Naive thymus-derived CD8-positive, alpha-beta T cell (primary cell): ENCODE data around the gene REXO5. TPM values are rescaled to one million over a fixed set of nuclear protein-coding genes. Genes with fewer than 3 reads are reported as not detected.
A peak's percentile ranks its signal among the peaks of the same experiment; 100 is the strongest.

ENCODE experiments used
- ATAC-seq, 2 donors: fragments of 150-1000 bp; cut with Tn5 transposase in 1 of 2; sonication (Bioruptor Pico), chemical (Tn5 transposase) in 1 of 2; 1 replicate in 1 of 2; 2 replicates in 1 of 2; pipeline ENCODE4 v1.10.0; 2021; ENCODE audit warnings: mild to moderate bottlenecking in 2 of 2, moderate library complexity in 2 of 2
- POLR2A ChIA-PET: fragments of 350-600 bp; sonication (Branson Sonifier 250); formaldehyde crosslinking; loops from one replicate; lab custom pipeline; 2021; ENCODE audit warnings: antibody characterized with exemption; lab: Charles Lee
- DNase-seq, 10 donors: peaks; one replicate each; pipeline versions ENCODE4 v3.0.0 to v3.0.0-alpha.2; 2020 to 2022
- H3K27ac Mint-ChIP-seq, 10 donors: one replicate each; pipeline ENCODE4 v1.8.0; 2020 to 2022; ENCODE audit warnings: mild to moderate bottlenecking in 10 of 10, mixed read lengths in 10 of 10, moderate library complexity in 4 of 10, inconsistent platforms in 1 of 10
- H3K27me3 Mint-ChIP-seq, 5 donors: one replicate each; pipeline ENCODE4 v1.8.0; 2021 to 2022; ENCODE audit warnings: mixed read lengths in 5 of 5
- H3K36me3 Mint-ChIP-seq, 3 donors: one replicate each; pipeline ENCODE4 v1.8.0; 2020 to 2022; ENCODE audit warnings: mixed read lengths in 3 of 3, mild to moderate bottlenecking in 2 of 3, inconsistent platforms in 1 of 3
- H3K4me1 Mint-ChIP-seq, 4 donors: one replicate each; pipeline ENCODE4 v1.8.0; 2021 to 2022; ENCODE audit warnings: mixed read lengths in 4 of 4
- H3K4me3 Mint-ChIP-seq, 10 donors: one replicate each; pipeline ENCODE4 v1.8.0; 2020 to 2022; ENCODE audit warnings: mild to moderate bottlenecking in 10 of 10, mixed read lengths in 10 of 10, moderate library complexity in 6 of 10, inconsistent platforms in 1 of 10
- H3K9me3 Mint-ChIP-seq, 9 donors: one replicate each; pipeline ENCODE4 v1.8.0; 2020 to 2022; ENCODE audit warnings: mixed read lengths in 9 of 9, mild to moderate bottlenecking in 3 of 9, inconsistent platforms in 1 of 9, moderate library complexity in 1 of 9
- polyA plus RNA-seq, 3 donors: library from polyadenylated mRNA; unstranded; fragments of 300-500 nt; fragmentation: Illumina TruSeq; gene quantifications; one replicate each; pipeline ENCODE4 v1.2.3, GENCODE V29; 2021
- total RNA-seq, 8 experiments: library from RNA in 2 of 8; stranded (reverse) in 2 of 8; gene quantifications; one replicate each; pipeline ENCODE4 v1.2.3 and lab custom pipeline; 2021 to 2026

Gene REXO5
- total and polyA plus RNA-seq, 5 experiments from 2014 or later: 0.41 to 1.4 (median 0.60) TPM

GRCh38 chr16:20838240-20838639 is 31.9 kb downstream of the REXO5 start:
- peaks cover 0 to 5% (median 2%) of the 10 kb centered on the region in 4 donors for H3K4me1 Mint-ChIP-seq
- H3K27ac Mint-ChIP-seq: no peak overlapping the region
- H3K9me3 Mint-ChIP-seq: peaks cover 0 to 35% (median 14%) of the 10 kb centered on the region in 9 donors
- POLR2A ChIA-PET: no interaction called here
- no peak overlapping the region for H3K4me3 Mint-ChIP-seq
- no peaks in the 10 kb centered on the region for H3K27me3 Mint-ChIP-seq
- ATAC-seq (no peak), DNase-seq (no peak)
- peaks cover 0 to 29% (median 18%) of the 10 kb centered on the region in 3 donors for H3K36me3 Mint-ChIP-seq

- Mint-ChIP-seq H3K9me3 (peaks cover 0 to 33% (median 10%) of the 10 kb centered on the region in 9 donors), H3K36me3 (peaks cover 0 to 27% (median 16%) of the 10 kb centered on the region in 3 donors), H3K27ac (no peak overlapping the region), H3K4me1 (peaks cover 2 to 18% (median 15%) of the 10 kb centered on the region in 4 donors), H3K4me3 (no peak overlapping the region), H3K27me3 (no peaks in the 10 kb centered on the region)
- ATAC-seq (no peak), DNase-seq (no peak)
- POLR2A ChIA-PET: no interaction called here
These were observed 33.2 kb downstream of the REXO5 start for GRCh38 chr16:20839504-20839903.

- POLR2A ChIA-PET: interaction anchor here (1.6 kb wide), 1 partner anchor 56 kb away, joined by 3 read pairs; the partner anchor contains the start of genes DCUN1D3 and LYRM1
- H3K27ac Mint-ChIP-seq: peak overlapping the region; percentile 14 to 86 (median 72)
- peaks cover 11 to 27% (median 24%) of the 10 kb centered on the region in 4 donors for H3K4me1 Mint-ChIP-seq
- peak in 4 of 10 donors; percentile 13 to 57 (median 35) for DNase-seq
- ATAC-seq: peak; percentile 68 to 88
- H3K4me3 Mint-ChIP-seq: peak overlapping the region; percentile 26 to 70 (median 47)
- no peaks in the 10 kb centered on the region for H3K36me3 Mint-ChIP-seq
- H3K27me3 Mint-ChIP-seq: no peaks in the 10 kb centered on the region
- H3K9me3 Mint-ChIP-seq: no peaks in the 10 kb centered on the region
These were observed 37.7 kb downstream of the REXO5 start for GRCh38 chr16:20844054-20844453.

GRCh38 chr16:20844588-20844987 is 38.3 kb downstream of the REXO5 start:
- POLR2A ChIA-PET: interaction anchor here (0.7 to 1.6 kb wide), 2 partner anchors 38 to 56 kb away, joined by 3 to 4 read pairs; partner anchors contain the start of genes DCUN1D3, ERI2, LYRM1 and REXO5
- Mint-ChIP-seq H3K4me1 (peaks cover 11 to 27% (median 24%) of the 10 kb centered on the region in 4 donors), H3K27ac (peak overlapping the region; percentile 14 to 86 (median 71)), H3K27me3 (no peaks in the 10 kb centered on the region), H3K9me3 (no peaks in the 10 kb centered on the region), H3K36me3 (no peaks in the 10 kb centered on the region), H3K4me3 (peak overlapping the region; percentile 26 to 70 (median 47))
- ATAC-seq (peak; percentile 76 to 79), DNase-seq (peak in 6 of 10 donors; percentile 2 to 44 (median 16))

- Mint-ChIP-seq H3K9me3 (no peaks in the 10 kb centered on the region), H3K27me3 (no peaks in the 10 kb centered on the region), H3K4me3 (no peak overlapping the region), H3K36me3 (no peaks in the 10 kb centered on the region), H3K27ac (no peak overlapping the region), H3K4me1 (peaks cover 11 to 27% (median 27%) of the 10 kb centered on the region in 4 donors)
- POLR2A ChIA-PET: no interaction called here
- no peak for DNase-seq
- ATAC-seq: no peak
These were observed 39.7 kb downstream of the REXO5 start for GRCh38 chr16:20846030-20846429.

- POLR2A ChIA-PET: no interaction called here
- DNase-seq (no peak), ATAC-seq (no peak)
- Mint-ChIP-seq H3K9me3 (no peaks in the 10 kb centered on the region), H3K36me3 (no peaks in the 10 kb centered on the region), H3K4me3 (no peak overlapping the region), H3K27ac (peak overlapping the region in 2 of 10 donors; percentile 17 to 57), H3K27me3 (no peaks in the 10 kb centered on the region), H3K4me1 (peaks cover 11 to 27% (median 27%) of the 10 kb centered on the region in 4 donors)
These were observed 40.2 kb downstream of the REXO5 start for GRCh38 chr16:20846551-20846950.

GRCh38 chr16:20847550-20847949 is 41.2 kb downstream of the REXO5 start:
- Mint-ChIP-seq H3K4me1 (peaks cover 11 to 27% (median 27%) of the 10 kb centered on the region in 4 donors), H3K4me3 (no peak overlapping the region), H3K27ac (no peak overlapping the region), H3K9me3 (no peaks in the 10 kb centered on the region), H3K27me3 (no peaks in the 10 kb centered on the region), H3K36me3 (no peaks in the 10 kb centered on the region)
- DNase-seq (no peak), ATAC-seq (no peak)
- POLR2A ChIA-PET: no interaction called here

GRCh38 chr16:20849589-20850390 is 43.5 kb downstream of the REXO5 start:
- ATAC-seq: peak; percentile 39 to 62
- Mint-ChIP-seq H3K9me3 (no peaks in the 10 kb centered on the region), H3K4me3 (no peak overlapping the region), H3K4me1 (peaks cover 6 to 11% (median 9%) of the 10 kb centered on the region in 4 donors), H3K27ac (no peak overlapping the region), H3K27me3 (no peaks in the 10 kb centered on the region), H3K36me3 (peaks cover 0 to 3% (median 0%) of the 10 kb centered on the region in 3 donors)
- POLR2A ChIA-PET: no interaction called here
- peak; percentile 30 to 67 (median 59) for DNase-seq

- Mint-ChIP-seq H3K36me3 (peaks cover 4 to 8% (median 6%) of the 10 kb centered on the region in 3 donors), H3K9me3 (no peaks in the 10 kb centered on the region), H3K27me3 (no peaks in the 10 kb centered on the region), H3K4me3 (no peak overlapping the region), H3K27ac (peak overlapping the region in 1 of 10 donors; percentile 11), H3K4me1 (peaks cover 0 to 3% (median 1%) of the 10 kb centered on the region in 4 donors)
- POLR2A ChIA-PET: interaction anchor here (0.5 kb wide), 1 partner anchor 282 kb away, joined by 6 read pairs; no protein-coding TSS in a partner anchor
- DNase-seq (no peak), ATAC-seq (no peak)
These were observed 44.7 kb downstream of the REXO5 start for GRCh38 chr16:20850981-20851380.

- Mint-ChIP-seq H3K4me3 (no peak overlapping the region), H3K36me3 (peaks cover 4 to 8% (median 6%) of the 10 kb centered on the region in 3 donors), H3K27me3 (no peaks in the 10 kb centered on the region), H3K4me1 (peaks cover 0 to 3% (median 1%) of the 10 kb centered on the region in 4 donors), H3K9me3 (no peaks in the 10 kb centered on the region), H3K27ac (no peak overlapping the region)
- ATAC-seq (no peak), DNase-seq (no peak)
- POLR2A ChIA-PET: no interaction called here
These were observed 45.3 kb downstream of the REXO5 start for GRCh38 chr16:20851601-20852000.

- peaks cover 4 to 13% (median 8%) of the 10 kb centered on the region in 3 donors for H3K36me3 Mint-ChIP-seq
- ATAC-seq (no peak), DNase-seq (no peak)
- peak overlapping the region in 2 of 10 donors; percentile 7 to 18 for H3K27ac Mint-ChIP-seq
- POLR2A ChIA-PET: no interaction called here
- H3K27me3 Mint-ChIP-seq: no peaks in the 10 kb centered on the region
- peaks cover 0 to 3% (median 1%) of the 10 kb centered on the region in 4 donors for H3K4me1 Mint-ChIP-seq
- no peak overlapping the region for H3K4me3 Mint-ChIP-seq
- H3K9me3 Mint-ChIP-seq: no peaks in the 10 kb centered on the region
These were observed 46.8 kb downstream of the REXO5 start for GRCh38 chr16:20853143-20853542.

- Mint-ChIP-seq H3K4me3 (no peak overlapping the region), H3K27me3 (no peaks in the 10 kb centered on the region), H3K27ac (peak overlapping the region in 1 of 10 donors; percentile 5), H3K36me3 (peaks cover 4 to 16% (median 10%) of the 10 kb centered on the region in 3 donors), H3K4me1 (peaks cover 0 to 3% (median 1%) of the 10 kb centered on the region in 4 donors), H3K9me3 (no peaks in the 10 kb centered on the region)
- DNase-seq (no peak), ATAC-seq (no peak)
- POLR2A ChIA-PET: no interaction called here
These were observed 47.8 kb downstream of the REXO5 start for GRCh38 chr16:20853981-20854620.
